Neural cell (in vitro differentiated cells): Measurements from ENCODE around the gene PKNOX2. TPM values are rescaled to one million over a fixed set of nuclear protein-coding genes. Genes with fewer than 3 reads are reported as not detected.

Experiments used
- H2AFZ ChIP-seq: fragments of 200-600, 300-800 bp; sonication (generic), shearing (Covaris generic); 2 replicates; pipeline ENCODE4 v1.6.0; 2014; ENCODE audit warnings: low read depth, mild to moderate bottlenecking, antibody characterized with exemption, low read length, moderate library complexity
- H3F3A ChIP-seq: fragments of 200-600 bp; shearing (Covaris generic); 2 replicates; pipeline ENCODE4 v1.6.1; 2016; ENCODE audit warnings: mild to moderate bottlenecking, moderate library complexity, mixed read lengths, antibody characterized with exemption, low read length; ENCODE audit not compliant: insufficient read depth, poor library complexity, severe bottlenecking
- H3K27ac ChIP-seq: fragments of 200-600, 300-800 bp; sonication (generic), shearing (Covaris generic); 2 replicates; pipeline ENCODE4 v1.5.1; 2014; ENCODE audit warnings: mild to moderate bottlenecking, low read length, moderate library complexity
- H3K27me3 ChIP-seq: fragments of 300-800, 200-600 bp; sonication (generic), shearing (Covaris generic); 2 replicates; pipeline ENCODE4 v1.6.0; 2014; ENCODE audit warnings: mild to moderate bottlenecking, low read depth, low read length, moderate library complexity; ENCODE audit not compliant: insufficient read depth
- H3K36me3 ChIP-seq: fragments of 300-800, 200-600 bp; sonication (generic), shearing (Covaris generic); 2 replicates; pipeline ENCODE4 v1.5.1; 2014; ENCODE audit warnings: mild to moderate bottlenecking, antibody characterized with exemption, low read length, moderate library complexity; ENCODE audit not compliant: insufficient read depth
- H3K4me2 ChIP-seq: fragments of 300-800, 200-600 bp; sonication (generic), shearing (Covaris generic); 2 replicates; pipeline ENCODE4 v1.6.0; 2014; ENCODE audit warnings: mild to moderate bottlenecking, low read length
- H3K4me3 ChIP-seq: fragments of 300-800, 200-600 bp; sonication (generic), shearing (Covaris generic); 2 replicates; pipeline ENCODE4 v1.5.1; 2014; ENCODE audit warnings: mild to moderate bottlenecking, low read length, moderate library complexity
- H3K79me2 ChIP-seq: fragments of 200-600 bp; shearing (Covaris generic); replicated peaks from 2 replicates; pipeline ENCODE4 v1.6.0; 2014; ENCODE audit warnings: mild to moderate bottlenecking, low read length, moderate library complexity; ENCODE audit not compliant: insufficient read depth
- H3K9ac ChIP-seq: fragments of 300-800, 200-600 bp; sonication (generic), shearing (Covaris generic); 2 replicates; pipeline ENCODE4 v1.6.1; 2016; ENCODE audit warnings: mild to moderate bottlenecking, low read length, mixed read lengths
- H3K9me2 ChIP-seq: fragments of 200-600 bp; shearing (Covaris generic); 2 replicates; pipeline ENCODE4 v1.6.1; 2016; ENCODE audit warnings: mild to moderate bottlenecking, low read length, mixed read lengths; ENCODE audit not compliant: insufficient read depth
- H3K9me3 ChIP-seq: fragments of 200-600, 300-800 bp; sonication (generic), shearing (Covaris generic); 2 replicates; pipeline ENCODE4 v1.6.1; 2016; ENCODE audit warnings: mild to moderate bottlenecking, mixed run types, low read length, moderate library complexity, mixed read lengths
- H4K20me1 ChIP-seq: fragments of 200-600 bp; shearing (Covaris generic); 2 replicates; pipeline ENCODE4 v1.6.1; 2016; ENCODE audit warnings: mild to moderate bottlenecking, mixed run types; ENCODE audit not compliant: insufficient read depth
- CTCF ChIP-seq: fragments of 450-650 bp; IDR thresholded peaks from 2 replicates; pipeline ENCODE4 v1.5.1; 2014; ENCODE audit warnings: antibody characterized with exemption, mild to moderate bottlenecking, moderate library complexity; ENCODE audit not compliant: poor library complexity, severe bottlenecking
- EP300 ChIP-seq: fragments of 450-650 bp; conservative IDR thresholded peaks from 2 replicates; pipeline ENCODE4 v1.6.1; 2014; ENCODE audit warnings: antibody characterized with exemption, mild to moderate bottlenecking, moderate library complexity; ENCODE audit not compliant: poor library complexity, severe bottlenecking
- EZH2 ChIP-seq: fragments of 200-600, 300-800 bp; shearing (Covaris generic), sonication (generic); IDR thresholded peaks from 2 replicates; pipeline ENCODE4 v1.6.1; 2014; ENCODE audit warnings: antibody characterized with exemption, low read length, borderline replicate concordance, mild to moderate bottlenecking; ENCODE audit not compliant: insufficient read depth, poor library complexity, severe bottlenecking
- MXI1 ChIP-seq: fragments of 450-650 bp; conservative IDR thresholded peaks from 2 replicates; pipeline ENCODE4 v1.6.1; 2014; ENCODE audit warnings: antibody characterized with exemption, mild to moderate bottlenecking; ENCODE audit not compliant: poor library complexity, severe bottlenecking
- POLR2AphosphoS5 ChIP-seq: IDR thresholded peaks from 2 replicates; pipeline ENCODE4 v1.6.1; 2012
- RAD21 ChIP-seq: fragments of 450-650 bp; conservative IDR thresholded peaks from 2 replicates; pipeline ENCODE4 v1.6.1; 2014; ENCODE audit warnings: antibody characterized with exemption, mild to moderate bottlenecking, moderate library complexity
- REST ChIP-seq: IDR thresholded peaks from 2 replicates; pipeline ENCODE4 v1.6.1; 2012; ENCODE audit warnings: borderline replicate concordance
- SMC3 ChIP-seq: fragments of 450-650 bp; conservative IDR thresholded peaks from 2 replicates; pipeline ENCODE4 v1.6.1; 2014; ENCODE audit warnings: antibody characterized with exemption, mild to moderate bottlenecking, moderate library complexity; ENCODE audit not compliant: poor library complexity
- TAF1 ChIP-seq: IDR thresholded peaks from 2 replicates; pipeline ENCODE4 v1.6.1; 2012; ENCODE audit warnings: low read depth
- polyA plus RNA-seq: library from polyadenylated mRNA; depleted of rRNA; stranded (reverse); fragments of >200 nt; gene quantifications from 2 replicates; pipeline ENCODE4 v1.2.3, GENCODE V29; 2014

Gene PKNOX2
- polyA plus RNA-seq, 1 donor from 2014 or later: 0.99 TPM

GRCh38 chr11:125267548-125267947 is 103.0 kb downstream of the PKNOX2 start:
- Histone ChIP-seq H3K36me3 (no peaks in the 10 kb centered on the region), H4K20me1 (no peaks in the 10 kb centered on the region), H2AFZ (no peak overlapping the region), H3K79me2 (no peaks in the 10 kb centered on the region), H3K9ac (no peak overlapping the region), H3F3A (no peaks in the 10 kb centered on the region), H3K4me3 (no peak overlapping the region), H3K9me3 (no peaks in the 10 kb centered on the region), H3K9me2 (no peaks in the 10 kb centered on the region), H3K27ac (no peak overlapping the region), H3K27me3 (no peaks in the 10 kb centered on the region), H3K4me2 (no peak overlapping the region)
- TF ChIP-seq SMC3: no peak

GRCh38 chr11:125268611-125269010 is 104.1 kb downstream of the PKNOX2 start:
- H3K9me3 ChIP-seq: no peaks in the 10 kb centered on the region
- H3K36me3 ChIP-seq: no peaks in the 10 kb centered on the region
- no peaks in the 10 kb centered on the region for H3K27me3 ChIP-seq
- no peak overlapping the region for H3K4me2 ChIP-seq
- no peak overlapping the region for H3K4me3 ChIP-seq
- H3K27ac ChIP-seq: no peak overlapping the region
- no peak overlapping the region for H2AFZ ChIP-seq
- no peaks in the 10 kb centered on the region for H3K9me2 ChIP-seq
- no peak overlapping the region for H3K9ac ChIP-seq
- H4K20me1 ChIP-seq: no peaks in the 10 kb centered on the region
- H3F3A ChIP-seq: no peaks in the 10 kb centered on the region
- TF ChIP-seq EZH2 (no peak), TAF1 (no peak), REST (no peak), RAD21 (no peak), CTCF (no peak), SMC3 (no peak), POLR2AphosphoS5 (no peak), EP300 (no peak), MXI1 (no peak)
- H3K79me2 ChIP-seq: no peaks in the 10 kb centered on the region

- no peak overlapping the region for H3K9ac ChIP-seq
- no peaks in the 10 kb centered on the region for H3K79me2 ChIP-seq
- H3K4me2 ChIP-seq: no peak overlapping the region
- H4K20me1 ChIP-seq: no peaks in the 10 kb centered on the region
- no peak overlapping the region for H3K27ac ChIP-seq
- H3K27me3 ChIP-seq: no peaks in the 10 kb centered on the region
- no peaks in the 10 kb centered on the region for H3F3A ChIP-seq
- TF ChIP-seq POLR2AphosphoS5: no peak
- no peak for TF ChIP-seq CTCF
- TF ChIP-seq SMC3: no peak
- no peak for TF ChIP-seq TAF1
- no peak for TF ChIP-seq EZH2
- TF ChIP-seq MXI1: no peak
- no peak for TF ChIP-seq EP300
- TF ChIP-seq REST: no peak
- no peak for TF ChIP-seq RAD21
- H2AFZ ChIP-seq: no peak overlapping the region
- H3K36me3 ChIP-seq: no peaks in the 10 kb centered on the region
- no peaks in the 10 kb centered on the region for H3K9me3 ChIP-seq
- no peaks in the 10 kb centered on the region for H3K9me2 ChIP-seq
- H3K4me3 ChIP-seq: no peak overlapping the region
These were observed 105.6 kb downstream of the PKNOX2 start for GRCh38 chr11:125270106-125270505.
